Esophagus muscularis mucosa (tissue), 3 donors: ENCODE data around the gene ABCD3.
"Not testable (repeated sequence)": the region's sequence is repeated elsewhere in the genome, so short reads cannot be mapped to it uniquely, and the experiment has no call there.

ENCODE experiments used
- POLR2A ChIP-seq: fragments of 450-650 bp; IDR thresholded peaks from one replicate; pipeline ENCODE4 v1.6.1; 2017; ENCODE audit warnings: antibody characterized with exemption, moderate library complexity, mild to moderate bottlenecking, low read depth
- TF ChIP-seq, protein P1 (sequence below), 3 experiments: fragments of 200-600 bp in 2 of 3; fragments of 450-650 bp in 1 of 3; sonication (generic) in 2 of 3; IDR thresholded peaks; one replicate each; pipeline ENCODE4 v1.5.1; 2017 to 2019; ENCODE audit warnings: antibody characterized with exemption in 3 of 3, mild to moderate bottlenecking in 2 of 3, moderate library complexity in 1 of 3

DNA sequence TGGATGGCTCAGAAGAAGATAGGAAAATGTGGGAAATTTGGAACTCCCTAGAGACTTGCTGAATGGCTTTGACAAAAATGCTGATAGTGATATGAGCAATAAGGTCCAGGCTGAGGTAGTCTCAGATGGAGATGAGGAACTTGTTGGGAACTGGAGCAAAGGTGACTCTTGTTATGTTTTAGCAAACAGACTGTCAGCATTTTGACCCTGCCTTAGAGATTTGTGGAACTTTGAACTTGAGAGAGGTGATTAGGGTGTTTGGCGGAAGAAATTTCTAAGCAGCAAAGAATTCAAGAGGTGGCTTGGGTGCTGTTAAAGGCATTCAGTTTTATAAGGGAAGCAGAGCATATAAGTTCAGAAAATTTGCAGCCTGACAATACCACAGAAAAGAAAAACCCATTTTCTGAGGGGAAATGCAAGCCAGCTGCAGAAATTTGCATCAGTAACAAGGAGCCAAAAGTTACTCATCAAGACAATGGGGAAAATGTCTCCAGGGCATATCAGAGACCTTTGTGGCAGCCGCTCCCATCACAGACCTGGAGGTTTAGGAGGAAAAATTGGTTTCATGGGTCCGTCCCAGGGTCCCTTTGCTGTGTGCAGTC is 10.8 kb downstream of the ABCD3 start:
- TF ChIP-seq, protein P1, sequence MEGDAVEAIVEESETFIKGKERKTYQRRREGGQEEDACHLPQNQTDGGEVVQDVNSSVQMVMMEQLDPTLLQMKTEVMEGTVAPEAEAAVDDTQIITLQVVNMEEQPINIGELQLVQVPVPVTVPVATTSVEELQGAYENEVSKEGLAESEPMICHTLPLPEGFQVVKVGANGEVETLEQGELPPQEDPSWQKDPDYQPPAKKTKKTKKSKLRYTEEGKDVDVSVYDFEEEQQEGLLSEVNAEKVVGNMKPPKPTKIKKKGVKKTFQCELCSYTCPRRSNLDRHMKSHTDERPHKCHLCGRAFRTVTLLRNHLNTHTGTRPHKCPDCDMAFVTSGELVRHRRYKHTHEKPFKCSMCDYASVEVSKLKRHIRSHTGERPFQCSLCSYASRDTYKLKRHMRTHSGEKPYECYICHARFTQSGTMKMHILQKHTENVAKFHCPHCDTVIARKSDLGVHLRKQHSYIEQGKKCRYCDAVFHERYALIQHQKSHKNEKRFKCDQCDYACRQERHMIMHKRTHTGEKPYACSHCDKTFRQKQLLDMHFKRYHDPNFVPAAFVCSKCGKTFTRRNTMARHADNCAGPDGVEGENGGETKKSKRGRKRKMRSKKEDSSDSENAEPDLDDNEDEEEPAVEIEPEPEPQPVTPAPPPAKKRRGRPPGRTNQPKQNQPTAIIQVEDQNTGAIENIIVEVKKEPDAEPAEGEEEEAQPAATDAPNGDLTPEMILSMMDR (IDR thresholded peaks at IDR 0.05): not testable (repeated sequence)
- TF ChIP-seq POLR2A: not testable (repeated sequence)
